GM12878 (cell line): Measurements from ENCODE around the gene ITGB8. TPM values are rescaled to one million over a fixed set of nuclear protein-coding genes. Genes with fewer than 3 reads are reported as not detected.

Experiments used
- ATAC-seq: fragments of 200-7000 bp; cut with Tn5 transposase; 3 replicates; pipeline ENCODE4 v1.9.1; 2020; ENCODE audit warnings: mild to moderate bottlenecking, moderate library complexity
- BruUV-seq: library from RNA; stranded (reverse); fragments of 400-500 nt; replicated peaks from 2 replicates; lab custom pipeline; 2021; lab: Mats Ljungman, UMichigan
- CTCF ChIA-PET: fragments of 300-600 bp; sonication (Branson Sonifier 250); formaldehyde crosslinking; extraction: SDS; loops from one replicate; lab custom pipeline; 2021; ENCODE audit warnings: inconsistent platforms; lab: Yijun Ruan, JAX
- POLR2A ChIA-PET: fragments of 350-600 bp; formaldehyde crosslinking; extraction: SDS; loops from one replicate; lab custom pipeline; 2021; ENCODE audit warnings: inconsistent platforms; lab: Charles Lee
- RAD21 ChIA-PET: fragments of 300-600 bp; sonication (Branson Sonifier 250); formaldehyde crosslinking; loops from one replicate; lab custom pipeline; 2023; ENCODE audit warnings: antibody characterized with exemption; ENCODE audit not compliant: unreplicated experiment; lab: Charles Lee
- SMC1A ChIA-PET: fragments of 300-600 bp; sonication (Branson Sonifier 250); formaldehyde crosslinking; loops from one replicate; lab custom pipeline; 2023; ENCODE audit not compliant: unreplicated experiment, uncharacterized antibody; lab: Charles Lee
- DNase-seq: peaks from one replicate; pipeline ENCODE4 v3.0.0-alpha.2; 2011; ENCODE audit warnings: low read depth, low spot score
- FAIRE-seq: peaks from 3 replicates; lab custom pipeline; 2011; peaks lifted over from hg19 to GRCh38; lab: Jason Lieb, UNC
- H2AFZ ChIP-seq: 2 replicates; pipeline ENCODE4 v1.6.0; 2011; ENCODE audit warnings: low read depth, low read length, control low read depth; ENCODE audit not compliant: control insufficient read depth
- H3K27ac ChIP-seq: 2 replicates; pipeline ENCODE4 v1.5.1; 2011; ENCODE audit warnings: control low read depth; ENCODE audit not compliant: control insufficient read depth, insufficient read depth
- H3K27me3 ChIP-seq, 2 experiments: replicated peaks in 1 of 2; 2 replicates each; pipeline versions ENCODE4 v1.6.0 to v1.6.1; 2011; ENCODE audit warnings: low read length in 1 of 2; ENCODE audit not compliant: control insufficient read depth in 2 of 2, insufficient read depth in 2 of 2
- H3K36me3 ChIP-seq, 2 experiments: 2 replicates each; pipeline ENCODE4 v1.5.1; 2011; ENCODE audit warnings: low read length in 1 of 2; ENCODE audit not compliant: control insufficient read depth in 2 of 2, insufficient read depth in 2 of 2
- H3K4me1 ChIP-seq: 2 replicates; pipeline ENCODE4 v1.6.1; 2011; ENCODE audit warnings: mild to moderate bottlenecking, low read length, moderate library complexity, mixed read lengths; ENCODE audit not compliant: control insufficient read depth, insufficient read depth
- H3K4me2 ChIP-seq: 2 replicates; pipeline ENCODE4 v1.6.0; 2011; ENCODE audit warnings: control low read depth; ENCODE audit not compliant: control insufficient read depth, insufficient read depth
- H3K4me3 ChIP-seq: fragments of 200-600 bp; sonication (generic); 2 replicates; pipeline ENCODE4 v1.5.1; 2016
- H3K79me2 ChIP-seq: 2 replicates; pipeline ENCODE4 v1.6.0; 2011; ENCODE audit warnings: low read length; ENCODE audit not compliant: control insufficient read depth, insufficient read depth
- H3K9ac ChIP-seq: 2 replicates; pipeline ENCODE4 v1.8.0; 2011; ENCODE audit warnings: low read length, control low read depth, mixed read lengths; ENCODE audit not compliant: control insufficient read depth, insufficient read depth
- H3K9me3 ChIP-seq: replicated peaks from 3 replicates; pipeline ENCODE4 v1.5.1; 2011; ENCODE audit warnings: mild to moderate bottlenecking, low read length; ENCODE audit not compliant: control insufficient read depth, insufficient read depth
- H4K20me1 ChIP-seq: 2 replicates; pipeline ENCODE4 v1.6.0; 2011; ENCODE audit not compliant: control insufficient read depth, insufficient read depth
- BRCA1 ChIP-seq: IDR thresholded peaks from 2 replicates; pipeline ENCODE4 v1.6.1; 2011; ENCODE audit warnings: low read depth, low read length, improper control_type of control experiment
- ETV6 ChIP-seq, 2 experiments: fragments of 450-650 bp in 1 of 2; IDR thresholded peaks in 1 of 2; conservative IDR thresholded peaks in 1 of 2; 2 replicates each; pipeline ENCODE4 v1.6.1; 2014; ENCODE audit warnings: antibody characterized with exemption in 1 of 2, borderline replicate concordance in 1 of 2, low read depth in 1 of 2, mild to moderate bottlenecking in 1 of 2, moderate library complexity in 1 of 2
- HDAC2 ChIP-seq: fragments of 200-600 bp; sonication (generic); IDR thresholded peaks from 2 replicates; pipeline ENCODE4 v1.6.1; 2017
- NFIC ChIP-seq: IDR thresholded peaks from 2 replicates; pipeline ENCODE4 v1.6.1; 2012; ENCODE audit warnings: low read depth, mild to moderate bottlenecking, inconsistent platforms, low read length, moderate library complexity
- PAX5 ChIP-seq: IDR thresholded peaks from 2 replicates; pipeline ENCODE4 v1.6.1; 2011; ENCODE audit warnings: low read depth, low read length, borderline replicate concordance
- PML ChIP-seq: IDR thresholded peaks from 2 replicates; pipeline ENCODE4 v1.6.1; 2012; ENCODE audit warnings: low read length, inconsistent platforms
- POLR2AphosphoS2 ChIP-seq: IDR thresholded peaks from 2 replicates; pipeline ENCODE4 v1.6.1; 2011; ENCODE audit warnings: low read depth, mild to moderate bottlenecking, low read length, improper control_type of control experiment, moderate library complexity
- SMC3 ChIP-seq: IDR thresholded peaks from 2 replicates; pipeline ENCODE4 v1.6.1; 2011; ENCODE audit warnings: low read length, improper control_type of control experiment, borderline replicate concordance
- TCF3 ChIP-seq: IDR thresholded peaks from 2 replicates; pipeline ENCODE4 v1.6.1; 2012; ENCODE audit warnings: low read depth, mild to moderate bottlenecking, low read length, borderline replicate concordance; ENCODE audit not compliant: insufficient read depth
- ZNF24 ChIP-seq: fragments of 450-650 bp; IDR thresholded peaks from 2 replicates; pipeline ENCODE4 v1.6.1; 2017; ENCODE audit warnings: antibody characterized with exemption, mild to moderate bottlenecking
- ZNF622 ChIP-seq: fragments of 450-650 bp; IDR thresholded peaks from 2 replicates; pipeline ENCODE4 v1.6.1; 2017; ENCODE audit warnings: mild to moderate bottlenecking, inconsistent platforms
- WGBS: methylation state at CpG from one replicate; pipeline ENCODE4 v1.1.6; 2016; ENCODE audit warnings: low lambda C conversion rate; ENCODE audit not compliant: insufficient replicate concordance, insufficient coverage; ENCODE audit errors: missing lambda C conversion rate; 5-methylcytosine and 5-hydroxymethylcytosine counted together
- in situ Hi-C: fragments of 300-500 bp; cut with MboI; formaldehyde crosslinking; loops from 9 replicates; pipeline ENCODE4 v1.14.3; 2018; ENCODE audit warnings: mixed read lengths
- intact Hi-C: fragments of 100-400 bp; cut with micrococcal nuclease; formaldehyde crosslinking; loops from one replicate; pipeline ENCODE4 v1.14.2; 2022; ENCODE audit not compliant: unreplicated experiment
- polyA plus RNA-seq, 11 experiments: library from polyadenylated mRNA; depleted of rRNA in 4 of 11; unstranded in 6 of 11; stranded (reverse) in 5 of 11; fragments of >200 nt; fragmentation: Nextera tagmentation in 4 of 11; fragmentation: Illumina TruSeq in 1 of 11; extraction: Ambion mirVana in 4 of 11; extraction: Trizol in 1 of 11; gene quantifications; 1 replicate in 1 of 11; 2 replicates in 10 of 11; pipeline versions ENCODE4 v1.2.1 to v1.2.3, GENCODE V29; 2011 to 2016; ENCODE audit warnings: inconsistent platforms in 2 of 11, missing spikeins in 2 of 11, low read depth in 1 of 11
- total RNA-seq, 4 experiments: library from RNA; depleted of rRNA in 3 of 4; stranded (reverse); fragments of >200 nt in 3 of 4; fragmentation: Illumina TruSeq in 1 of 4; extraction: Trizol in 1 of 4; gene quantifications; 2 replicates each; pipeline versions ENCODE4 v1.2.1 to v1.2.3, GENCODE V29; 2013 to 2021
- TF ChIP-seq, protein P1 (sequence below): fragments of 450-650 bp; IDR thresholded peaks from 2 replicates; pipeline ENCODE4 v1.6.1; 2017; ENCODE audit warnings: antibody characterized with exemption, mild to moderate bottlenecking, moderate library complexity

The ITGB8 gene
- total and polyA plus RNA-seq, 10 of the 15 experiments (the other 5 are each of a cell fraction or from before 2014, with no cell fraction given) = 0.37 to 26.2 (median 1.5) TPM

DNA sequence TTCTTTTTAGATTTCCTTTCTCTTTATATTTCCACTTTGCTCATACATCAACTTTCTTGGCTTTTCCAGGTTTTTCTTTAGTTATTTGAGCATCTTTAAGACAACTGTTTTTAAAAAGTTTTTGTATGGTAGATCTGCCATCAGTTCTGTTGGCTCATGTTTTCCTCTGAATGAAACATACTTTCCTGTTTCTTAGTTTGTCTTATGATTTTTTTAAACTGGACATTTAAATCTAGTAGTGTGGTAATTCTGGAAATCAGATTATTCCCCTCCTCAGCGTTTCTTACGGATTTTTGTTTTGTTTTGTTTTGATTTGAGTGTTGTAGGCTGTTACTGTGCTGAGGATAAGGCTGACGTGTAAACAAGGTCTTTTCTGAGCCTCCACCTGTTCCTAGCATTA, 33.8 kb upstream of the ITGB8 start:
- no peaks in the 10 kb centered on the region for H4K20me1 ChIP-seq
- no peak overlapping the region for H3K4me2 ChIP-seq
- no peak overlapping the region for H3K4me3 ChIP-seq
- ATAC-seq (no peak), DNase-seq (no peak), FAIRE-seq (no peak)
- H3K9ac ChIP-seq = no peak overlapping the region
- H3K27ac ChIP-seq = no peak overlapping the region; the same call in 1 of the 2 replicates
- 85% methylated on average over 3 of the region's 3 CpGs for WGBS
- in situ Hi-C loops (no loop called here), intact Hi-C loops (no loop called here)
- no TSS peak for BruUV-seq
- ChIA-PET CTCF (interaction anchor here (0.8 to 1.3 kb wide), 3 partner anchors 9 to 78 kb away, joined by 3 to 4 read pairs (median 3); no protein-coding TSS in a partner anchor), RAD21 (interaction anchor here (0.8 to 6.9 kb wide), 5 partner anchors 13 to 78 kb away, joined by 4 to 73 read pairs (median 4); partner anchors contain the start of gene MACC1), SMC1A (interaction anchor here (1.1 to 12.1 kb wide), 6 partner anchors 8 to 57 kb away, joined by 3 to 229 read pairs (median 7); no protein-coding TSS in a partner anchor), POLR2A (interaction anchor here (1.0 to 1.2 kb wide), 2 partner anchors 9 to 37 kb away, joined by 3 to 7 read pairs; no protein-coding TSS in a partner anchor)
- no peaks in the 10 kb centered on the region for H3K79me2 ChIP-seq
- H3K9me3 ChIP-seq = peaks cover 7% of the 10 kb centered on the region
- H3K4me1 ChIP-seq = peaks cover 16% of the 10 kb centered on the region
- no peak overlapping the region; the same call in 1 of the 2 replicates for H2AFZ ChIP-seq
- TF ChIP-seq PAX5 (no peak), ZNF622 (no peak), TCF3 (no peak), NFIC (no peak), POLR2AphosphoS2 (no peak), HDAC2 (no peak), ETV6 (conservative IDR thresholded peaks at IDR 0.05 in 1 of 2, IDR thresholded peaks at IDR 0.05 in 1 of 2; ENCODE audit: borderline replicate concordance in 1 of 2, low read depth in 1 of 2) (no peak), BRCA1 (no peak), ZNF24 (no peak), PML (no peak), SMC3 (no peak)
- TF ChIP-seq, protein P1, sequence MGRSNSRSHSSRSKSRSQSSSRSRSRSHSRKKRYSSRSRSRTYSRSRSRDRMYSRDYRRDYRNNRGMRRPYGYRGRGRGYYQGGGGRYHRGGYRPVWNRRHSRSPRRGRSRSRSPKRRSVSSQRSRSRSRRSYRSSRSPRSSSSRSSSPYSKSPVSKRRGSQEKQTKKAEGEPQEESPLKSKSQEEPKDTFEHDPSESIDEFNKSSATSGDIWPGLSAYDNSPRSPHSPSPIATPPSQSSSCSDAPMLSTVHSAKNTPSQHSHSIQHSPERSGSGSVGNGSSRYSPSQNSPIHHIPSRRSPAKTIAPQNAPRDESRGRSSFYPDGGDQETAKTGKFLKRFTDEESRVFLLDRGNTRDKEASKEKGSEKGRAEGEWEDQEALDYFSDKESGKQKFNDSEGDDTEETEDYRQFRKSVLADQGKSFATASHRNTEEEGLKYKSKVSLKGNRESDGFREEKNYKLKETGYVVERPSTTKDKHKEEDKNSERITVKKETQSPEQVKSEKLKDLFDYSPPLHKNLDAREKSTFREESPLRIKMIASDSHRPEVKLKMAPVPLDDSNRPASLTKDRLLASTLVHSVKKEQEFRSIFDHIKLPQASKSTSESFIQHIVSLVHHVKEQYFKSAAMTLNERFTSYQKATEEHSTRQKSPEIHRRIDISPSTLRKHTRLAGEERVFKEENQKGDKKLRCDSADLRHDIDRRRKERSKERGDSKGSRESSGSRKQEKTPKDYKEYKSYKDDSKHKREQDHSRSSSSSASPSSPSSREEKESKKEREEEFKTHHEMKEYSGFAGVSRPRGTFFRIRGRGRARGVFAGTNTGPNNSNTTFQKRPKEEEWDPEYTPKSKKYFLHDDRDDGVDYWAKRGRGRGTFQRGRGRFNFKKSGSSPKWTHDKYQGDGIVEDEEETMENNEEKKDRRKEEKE = no peak
- H3K36me3 ChIP-seq = no peaks in the 10 kb centered on the region
- H3K27me3 ChIP-seq = no peaks in the 10 kb centered on the region
